H1 (cell line): Measurements from ENCODE around the gene SOX13. TPM values are rescaled to one million over a fixed set of nuclear protein-coding genes. Genes with fewer than 3 reads are reported as not detected.

Experiments
- BCL11A ChIP-seq, 2 experiments: IDR thresholded peaks; one replicate each; pipeline ENCODE4 v1.6.1; 2011; ENCODE audit warnings: low read depth in 2 of 2, low read length in 2 of 2, mild to moderate bottlenecking in 2 of 2
- CHD2 ChIP-seq: IDR thresholded peaks from 2 replicates; pipeline ENCODE4 v1.6.1; 2012; ENCODE audit warnings: low read length, improper control_type of control experiment
- E2F6 ChIP-seq: IDR thresholded peaks from 2 replicates; pipeline ENCODE4 v1.6.1; 2012; ENCODE audit warnings: inconsistent platforms
- NANOG ChIP-seq: IDR thresholded peaks from 2 replicates; pipeline ENCODE4 v1.6.1; 2011; ENCODE audit warnings: low read length, low read depth, mild to moderate bottlenecking, inconsistent platforms; ENCODE audit not compliant: insufficient read depth, poor library complexity, severe bottlenecking
- POU5F1 ChIP-seq: IDR thresholded peaks from 2 replicates; pipeline ENCODE4 v1.6.1; 2011; ENCODE audit warnings: low read depth, mild to moderate bottlenecking, low read length, moderate library complexity
- SUZ12 ChIP-seq: fragments of 200-600 bp; sonication (generic); IDR thresholded peaks from 2 replicates; pipeline ENCODE4 v1.6.1; 2012; ENCODE audit warnings: mild to moderate bottlenecking, inconsistent platforms, low read length, moderate library complexity, mixed read lengths
- polyA plus RNA-seq, 7 experiments: library from polyadenylated mRNA; depleted of rRNA in 3 of 7; stranded (reverse) in 5 of 7; unstranded in 2 of 7; fragments of >200 nt in 5 of 7; fragments of 200-250 nt in 2 of 7; gene quantifications; 1 replicate in 5 of 7; 2 replicates in 1 of 7; 4 replicates in 1 of 7; pipeline versions ENCODE4 v1.2.1 to v1.2.3, GENCODE V29; 2011 to 2013; ENCODE audit warnings: missing spikeins in 2 of 7, mixed read lengths in 2 of 7
- total RNA-seq: library from RNA; stranded (reverse); fragmentation: NEBNext Ultra II Directional; extraction: Animal tissue kit (Norgen Biotek cat#: 25700); gene quantifications from 2 replicates; pipeline ENCODE4 v1.2.1, GENCODE V29; 2021
- TF ChIP-seq, protein P1 (sequence below): IDR thresholded peaks from 2 replicates; pipeline ENCODE4 v1.6.1; 2012; ENCODE audit warnings: low read length, inconsistent platforms

The SOX13 gene
- total and polyA plus RNA-seq, 2 of the 8 experiments (the other 6 are each of a cell fraction or from before 2014, with no cell fraction given): 113 to 173 TPM

- TF ChIP-seq NANOG (no peak), E2F6 (no peak), BCL11A (IDR thresholded peaks at IDR 0.05; ENCODE audit: low read depth in 2 of 2, low read length in 2 of 2) (no peak), POU5F1 (no peak), SUZ12 (no peak), CHD2 (no peak)
- TF ChIP-seq, protein P1, sequence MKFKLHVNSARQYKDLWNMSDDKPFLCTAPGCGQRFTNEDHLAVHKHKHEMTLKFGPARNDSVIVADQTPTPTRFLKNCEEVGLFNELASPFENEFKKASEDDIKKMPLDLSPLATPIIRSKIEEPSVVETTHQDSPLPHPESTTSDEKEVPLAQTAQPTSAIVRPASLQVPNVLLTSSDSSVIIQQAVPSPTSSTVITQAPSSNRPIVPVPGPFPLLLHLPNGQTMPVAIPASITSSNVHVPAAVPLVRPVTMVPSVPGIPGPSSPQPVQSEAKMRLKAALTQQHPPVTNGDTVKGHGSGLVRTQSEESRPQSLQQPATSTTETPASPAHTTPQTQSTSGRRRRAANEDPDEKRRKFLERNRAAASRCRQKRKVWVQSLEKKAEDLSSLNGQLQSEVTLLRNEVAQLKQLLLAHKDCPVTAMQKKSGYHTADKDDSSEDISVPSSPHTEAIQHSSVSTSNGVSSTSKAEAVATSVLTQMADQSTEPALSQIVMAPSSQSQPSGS: no peak
These were observed 40.2 kb downstream of the SOX13 start (continued) for GRCh38 chr1:204112876-204113730.
